PC-3 (cell line): ENCODE measurements around the gene KLHDC3. TPM values are rescaled to one million over a fixed set of nuclear protein-coding genes. Genes with fewer than 3 reads are reported as not detected.

ENCODE experiments used
- ATAC-seq: fragments of 200-7000 bp; cut with Tn5 transposase; 2 replicates; pipeline ENCODE4 v1.9.1; 2020; ENCODE audit warnings: mild to moderate bottlenecking, moderate library complexity
- BruUV-seq: library from RNA; stranded (reverse); fragments of 400-500 nt; replicated peaks from 2 replicates; lab custom pipeline; 2021; lab: Mats Ljungman, UMichigan
- CTCF ChIA-PET: fragments of 300-600 bp; sonication (Branson Sonifier 250); formaldehyde crosslinking; loops from one replicate; lab custom pipeline; 2022; ENCODE audit warnings: antibody characterized with exemption; lab: Charles Lee
- POLR2A ChIA-PET: fragments of 300-600 bp; sonication (Branson Sonifier 250); formaldehyde crosslinking; loops from one replicate; lab custom pipeline; 2022; ENCODE audit warnings: antibody characterized with exemption; ENCODE audit not compliant: unreplicated experiment; lab: Charles Lee
- DNase-seq: peaks from one replicate; pipeline ENCODE4 v3.0.0-alpha.2; 2015
- H2AFZ ChIP-seq: fragments of 300-600 bp; sonication (generic); 2 replicates; pipeline ENCODE4 v1.6.0; 2016; ENCODE audit warnings: antibody characterized with exemption, low read length
- H3F3A ChIP-seq: fragments of 300-600 bp; sonication (generic); one replicate; pipeline ENCODE4 v1.6.0; 2017; ENCODE audit warnings: antibody characterized with exemption, low read length, control low read depth, mild to moderate bottlenecking; ENCODE audit not compliant: unreplicated experiment
- H3K27ac ChIP-seq: fragments of 300-600 bp; sonication (generic); 2 replicates; pipeline ENCODE4 v1.5.1; 2016; ENCODE audit warnings: mild to moderate bottlenecking, low read length
- H3K27me3 ChIP-seq: fragments of 300-600 bp; sonication (generic); 2 replicates; pipeline ENCODE4 v1.6.1; 2016; ENCODE audit warnings: low read length, mixed read lengths
- H3K36me3 ChIP-seq: fragments of 300-600 bp; sonication (generic); 2 replicates; pipeline ENCODE4 v1.6.1; 2016; ENCODE audit warnings: low read depth, mixed run types, low read length, mixed read lengths
- H3K4me1 ChIP-seq: fragments of 300-600 bp; sonication (generic); 2 replicates; pipeline ENCODE4 v1.5.1; 2016; ENCODE audit warnings: low read length; ENCODE audit not compliant: insufficient read depth
- H3K4me2 ChIP-seq: fragments of 300-600 bp; sonication (generic); 2 replicates; pipeline ENCODE4 v1.6.0; 2016; ENCODE audit warnings: low read length
- H3K4me3 ChIP-seq: fragments of 300-600 bp; sonication (generic); 2 replicates; pipeline ENCODE4 v1.5.1; 2016; ENCODE audit warnings: mild to moderate bottlenecking, low read length, mixed read lengths
- H3K79me2 ChIP-seq: fragments of 300-600 bp; sonication (generic); 2 replicates; pipeline ENCODE4 v1.6.1; 2017; ENCODE audit warnings: low read length, mixed read lengths
- H3K9ac ChIP-seq: fragments of 300-600 bp; sonication (generic); 2 replicates; pipeline ENCODE4 v1.6.0; 2016; ENCODE audit warnings: mild to moderate bottlenecking, low read length
- H3K9me2 ChIP-seq: fragments of 300-600 bp; sonication (generic); replicated peaks from 2 replicates; pipeline ENCODE4 v1.6.1; 2016; ENCODE audit warnings: mixed run types, low read length, mixed read lengths
- H3K9me3 ChIP-seq: fragments of 300-600 bp; sonication (generic); 2 replicates; pipeline ENCODE4 v1.6.1; 2016; ENCODE audit warnings: low read length, mixed read lengths
- H4K20me1 ChIP-seq: fragments of 300-600 bp; sonication (generic); 2 replicates; pipeline ENCODE4 v1.6.1; 2016; ENCODE audit warnings: low read length, mixed read lengths
- CTCF ChIP-seq: fragments of 300-600 bp; sonication (generic); conservative IDR thresholded peaks from 2 replicates; pipeline ENCODE4 v1.5.1; 2017; ENCODE audit warnings: antibody characterized with exemption, low read depth, mild to moderate bottlenecking, low read length
- EZH2 ChIP-seq: fragments of 300-600 bp; sonication (generic); IDR thresholded peaks from one replicate; pipeline ENCODE4 v1.6.1; 2017; ENCODE audit warnings: antibody characterized with exemption, mild to moderate bottlenecking, low read length; ENCODE audit not compliant: unreplicated experiment
- EZH2phosphoT487 ChIP-seq: fragments of 300-600 bp; sonication (generic); IDR thresholded peaks from 2 replicates; pipeline ENCODE4 v1.6.1; 2018; ENCODE audit warnings: mild to moderate bottlenecking, antibody characterized with exemption, low read length, borderline replicate concordance
- intact Hi-C: fragments of 100-400 bp; cut with micrococcal nuclease; formaldehyde crosslinking; loops from 2 replicates; pipeline ENCODE4 v1.9.0; 2023
- total RNA-seq: library from RNA; depleted of rRNA; stranded (reverse); fragments of >200 nt; gene quantifications from 2 replicates; pipeline ENCODE4 v1.2.3, GENCODE V29; 2014

KLHDC3 gene
- total RNA-seq, 1 experiment from 2014 or later, result 76.0 TPM

GRCh38 chr6:42969431-42969830, 44.6 kb upstream of the KLHDC3 start:
- Histone ChIP-seq H3K27me3 (no peaks in the 10 kb centered on the region), H3K36me3 (no peaks in the 10 kb centered on the region), H3K4me3 (no peak overlapping the region), H2AFZ (no peak overlapping the region), H3K27ac (no peak overlapping the region), H3K4me1 (peaks cover 7% of the 10 kb centered on the region; the same call in 1 of the 2 replicates), H3K9me3 (no peaks in the 10 kb centered on the region), H4K20me1 (no peaks in the 10 kb centered on the region), H3K79me2 (no peaks in the 10 kb centered on the region), H3K4me2 (no peak overlapping the region), H3K9ac (no peak overlapping the region), H3F3A (no peaks in the 10 kb centered on the region), H3K9me2 (no peaks in the 10 kb centered on the region)
- CTCF ChIA-PET, result no interaction called here
- DNase-seq (no peak), ATAC-seq (no peak)
- POLR2A ChIA-PET, result no interaction called here
- TF ChIP-seq CTCF, result no peak
- no peak for TF ChIP-seq EZH2
- TF ChIP-seq EZH2phosphoT487, result no peak
- BruUV-seq, result no TSS peak
- intact Hi-C loops, result no loop called here

- Histone ChIP-seq H3K4me1 (peaks cover 7% of the 10 kb centered on the region; the same call in 1 of the 2 replicates), H3K27me3 (no peaks in the 10 kb centered on the region), H4K20me1 (no peaks in the 10 kb centered on the region), H3K4me3 (no peak overlapping the region), H2AFZ (no peak overlapping the region), H3K36me3 (no peaks in the 10 kb centered on the region), H3F3A (no peaks in the 10 kb centered on the region), H3K4me2 (no peak overlapping the region), H3K9me3 (no peaks in the 10 kb centered on the region), H3K9me2 (no peaks in the 10 kb centered on the region), H3K79me2 (0 out of 2 replicates have a peak, but pooled peaks cover under 1% of the 10 kb centered on the region), H3K27ac (no peak overlapping the region), H3K9ac (no peak overlapping the region)
- no peak for TF ChIP-seq EZH2
- no peak for TF ChIP-seq CTCF
- TF ChIP-seq EZH2phosphoT487, result no peak
- DNase-seq (no peak), ATAC-seq (no peak)
- ChIA-PET CTCF (no interaction called here), POLR2A (no interaction called here)
- intact Hi-C loops, result no loop called here
- BruUV-seq, result no TSS peak
Measured at GRCh38 chr6:42969934-42970333, 44.1 kb upstream of the KLHDC3 start.

GRCh38 chr6:42970871-42971612, 43.0 kb upstream of the KLHDC3 start:
- Histone ChIP-seq H2AFZ (no peak overlapping the region), H3K4me3 (no peak overlapping the region), H3K9me2 (no peaks in the 10 kb centered on the region), H3K27me3 (no peaks in the 10 kb centered on the region), H3K79me2 (0 out of 2 replicates have a peak, but pooled peaks cover 7% of the 10 kb centered on the region), H3K9ac (no peak overlapping the region), H3K4me1 (peaks cover 7% of the 10 kb centered on the region; the same call in 1 of the 2 replicates), H3F3A (no peaks in the 10 kb centered on the region), H3K27ac (no peak overlapping the region), H3K36me3 (no peaks in the 10 kb centered on the region), H3K9me3 (no peaks in the 10 kb centered on the region), H4K20me1 (no peaks in the 10 kb centered on the region), H3K4me2 (no peak overlapping the region)
- TF ChIP-seq EZH2phosphoT487 (no peak), EZH2 (no peak), CTCF (no peak)
- intact Hi-C loops, result no loop called here
- DNase-seq (peak; percentile 49), ATAC-seq (peak; percentile 64)
- ChIA-PET POLR2A (no interaction called here), CTCF (no interaction called here)
- BruUV-seq, result no TSS peak
